CD14-positive monocyte (primary cell): ENCODE measurements around the gene CCDC122. TPM values are rescaled to one million over a fixed set of nuclear protein-coding genes. Genes with fewer than 3 reads are reported as not detected.

Experiments used
- DNase-seq, 3 donors: peaks; one replicate each; pipeline ENCODE4 v3.0.0-alpha.2; 2011 to 2022
- H2AFZ ChIP-seq: 2 replicates; pipeline ENCODE4 v1.6.0; 2012; ENCODE audit warnings: mild to moderate bottlenecking, low read depth, low read length, inconsistent platforms; ENCODE audit not compliant: insufficient read depth, poor library complexity, severe bottlenecking
- H3K27ac ChIP-seq, 2 donors: 1 replicate in 1 of 2; 2 replicates in 1 of 2; pipeline ENCODE4 v1.5.1; 2012 to 2013; ENCODE audit warnings: low read length in 2 of 2, control low read depth in 1 of 2, inconsistent platforms in 1 of 2, low read depth in 1 of 2, mild to moderate bottlenecking in 1 of 2
- H3K27me3 ChIP-seq, 2 donors: one replicate each; pipeline versions ENCODE4 v1.6.0 to v1.6.1; 2011 to 2013; ENCODE audit warnings: low read length in 2 of 2; ENCODE audit not compliant: control insufficient read depth in 2 of 2, insufficient read depth in 2 of 2
- H3K36me3 ChIP-seq, 2 donors: replicated peaks in 1 of 2; 1 replicate in 1 of 2; 2 replicates in 1 of 2; pipeline versions ENCODE4 v1.5.1 to v1.6.1; 2012 to 2013; ENCODE audit warnings: low read length in 2 of 2, control low read depth in 1 of 2, inconsistent platforms in 1 of 2, mild to moderate bottlenecking in 1 of 2; ENCODE audit not compliant: insufficient read depth in 2 of 2, control insufficient read depth in 1 of 2
- H3K4me1 ChIP-seq, 2 donors: 1 replicate in 1 of 2; 2 replicates in 1 of 2; pipeline versions ENCODE4 v1.5.1 to v1.6.1; 2012 to 2013; ENCODE audit warnings: low read length in 2 of 2, control low read depth in 1 of 2, inconsistent platforms in 1 of 2, mild to moderate bottlenecking in 1 of 2, moderate library complexity in 1 of 2; ENCODE audit not compliant: insufficient read depth in 2 of 2, control insufficient read depth in 1 of 2
- H3K4me2 ChIP-seq: replicated peaks from 2 replicates; pipeline ENCODE3; 2012; ENCODE audit warnings: low read length, moderate library complexity, mild to moderate bottlenecking; ENCODE audit not compliant: poor library complexity, severe bottlenecking; ENCODE audit errors: extremely low read depth
- H3K4me3 ChIP-seq, 3 experiments: fragments of 200-600 bp in 1 of 3; sonication (generic) in 1 of 3; replicated peaks in 1 of 3; 1 replicate in 2 of 3; 2 replicates in 1 of 3; pipeline ENCODE4 v1.5.1; 2011 to 2013; ENCODE audit warnings: low read length in 3 of 3, mild to moderate bottlenecking in 3 of 3, control low read depth in 2 of 3, low read depth in 2 of 3, inconsistent platforms in 1 of 3, moderate library complexity in 1 of 3
- H3K79me2 ChIP-seq: 2 replicates; pipeline ENCODE4 v1.6.0; 2012; ENCODE audit warnings: mild to moderate bottlenecking, control low read depth, inconsistent platforms, low read length, moderate library complexity; ENCODE audit not compliant: insufficient read depth
- H3K9ac ChIP-seq: 2 replicates; pipeline ENCODE4 v1.6.0; 2017; ENCODE audit warnings: low read length, mild to moderate bottlenecking; ENCODE audit not compliant: insufficient read depth, poor library complexity, severe bottlenecking
- H3K9me3 ChIP-seq, 2 donors: replicated peaks in 1 of 2; 1 replicate in 1 of 2; 2 replicates in 1 of 2; pipeline versions ENCODE4 v1.5.1 to v1.6.1; 2012 to 2013; ENCODE audit warnings: low read length in 2 of 2, control low read depth in 1 of 2; ENCODE audit not compliant: control insufficient read depth in 1 of 2, insufficient read depth in 1 of 2
- H4K20me1 ChIP-seq: 2 replicates; pipeline ENCODE4 v1.6.0; 2012; ENCODE audit warnings: mild to moderate bottlenecking, low read length, control low read depth, moderate library complexity; ENCODE audit not compliant: insufficient read depth
- H3K27ac Mint-ChIP-seq, 7 donors: one replicate each; pipeline ENCODE4 v1.8.0; 2020; ENCODE audit warnings: mild to moderate bottlenecking in 7 of 7, mixed read lengths in 7 of 7, moderate library complexity in 6 of 7, inconsistent platforms in 2 of 7
- H3K27me3 Mint-ChIP-seq, 3 donors: one replicate each; pipeline ENCODE4 v1.8.0; 2021 to 2022; ENCODE audit warnings: low read depth in 3 of 3, mild to moderate bottlenecking in 3 of 3, mixed read lengths in 3 of 3, moderate library complexity in 3 of 3, inconsistent platforms in 1 of 3
- H3K36me3 Mint-ChIP-seq, 2 donors: one replicate each; pipeline ENCODE4 v1.8.0; 2020; ENCODE audit warnings: mixed read lengths in 2 of 2, inconsistent platforms in 1 of 2, mild to moderate bottlenecking in 1 of 2
- H3K4me1 Mint-ChIP-seq: one replicate; pipeline ENCODE4 v1.8.0; 2020; ENCODE audit warnings: mild to moderate bottlenecking, mixed read lengths
- H3K4me3 Mint-ChIP-seq, 2 donors: one replicate each; pipeline ENCODE4 v1.8.0; 2020; ENCODE audit warnings: mild to moderate bottlenecking in 2 of 2, mixed read lengths in 2 of 2, moderate library complexity in 1 of 2
- H3K9me3 Mint-ChIP-seq, 7 donors: one replicate each; pipeline ENCODE4 v1.8.0; 2020 to 2022; ENCODE audit warnings: mixed read lengths in 7 of 7, mild to moderate bottlenecking in 6 of 7, moderate library complexity in 6 of 7, inconsistent platforms in 2 of 7
- CTCF ChIP-seq: fragments of 200-600 bp; IDR thresholded peaks from one replicate; pipeline ENCODE4 v1.8.0; 2022; ENCODE audit warnings: antibody characterized with exemption, mild to moderate bottlenecking
- WGBS: methylation state at CpG from one replicate; pipeline ENCODE4 v1.1.5; 2013; ENCODE audit warnings: missing lambda C conversion rate; ENCODE audit not compliant: insufficient coverage; 5-methylcytosine and 5-hydroxymethylcytosine counted together
- intact Hi-C, 2 donors: fragments of 100-400 bp; cut with micrococcal nuclease; formaldehyde crosslinking; loops; one replicate each; pipeline versions ENCODE4 v1.15.0 to v1.15.1; 2023
- polyA plus RNA-seq, 3 donors: library from polyadenylated mRNA; depleted of rRNA in 1 of 3; unstranded in 2 of 3; stranded (reverse) in 1 of 3; fragments of 300-500 nt in 2 of 3; fragments of >200 nt in 1 of 3; fragmentation: Illumina TruSeq in 2 of 3; gene quantifications; 1 replicate in 2 of 3; 2 replicates in 1 of 3; pipeline ENCODE4 v1.2.3, GENCODE V29; 2012 to 2021

CCDC122 gene
- polyA plus RNA-seq, 3 donors, result 0.16 to 8.0 (median 0.52) TPM

GRCh38 chr13:43797869-43798268 is 81.7 kb downstream of the CCDC122 start:
- Histone ChIP-seq H3K9me3 (no peaks in the 10 kb centered on the region), H4K20me1 (no peaks in the 10 kb centered on the region), H3K9ac (no peak overlapping the region), H3K36me3 (no peaks in the 10 kb centered on the region), H3K4me2 (no peak overlapping the region), H3K4me1 (no peaks in the 10 kb centered on the region), H3K27me3 (no peaks in the 10 kb centered on the region), H2AFZ (no peak overlapping the region), H3K4me3 (no peak overlapping the region), H3K79me2 (no peaks in the 10 kb centered on the region), H3K27ac (no peak overlapping the region)
- Mint-ChIP-seq H3K4me3 (no peak overlapping the region), H3K27me3 (peaks cover 0 to 5% (median 3%) of the 10 kb centered on the region in 3 donors), H3K4me1 (no peaks in the 10 kb centered on the region), H3K36me3 (no peaks in the 10 kb centered on the region), H3K27ac (no peak overlapping the region), H3K9me3 (no peaks in the 10 kb centered on the region)
- TF ChIP-seq CTCF, result no peak
- intact Hi-C loops, result no loop called here
- DNase-seq, result no peak
- WGBS, result 80% methylated on average over 1 of the region's 3 CpGs

GRCh38 chr13:43797159-43797558 is 82.4 kb downstream of the CCDC122 start:
- peaks cover 0 to 7% (median 3%) of the 10 kb centered on the region in 3 donors for H3K27me3 Mint-ChIP-seq
- Histone ChIP-seq H3K9ac (no peak overlapping the region), H3K27me3 (no peaks in the 10 kb centered on the region), H3K4me2 (no peak overlapping the region), H2AFZ (no peak overlapping the region), H4K20me1 (no peaks in the 10 kb centered on the region), H3K36me3 (no peaks in the 10 kb centered on the region), H3K9me3 (no peaks in the 10 kb centered on the region), H3K4me3 (no peak overlapping the region), H3K27ac (no peak overlapping the region), H3K4me1 (no peaks in the 10 kb centered on the region), H3K79me2 (no peaks in the 10 kb centered on the region)
- no peak for TF ChIP-seq CTCF
- no peak overlapping the region for H3K4me3 Mint-ChIP-seq
- H3K36me3 Mint-ChIP-seq, result no peaks in the 10 kb centered on the region
- WGBS, result no CpG with 5 or more reads among the region's 1 CpG
- intact Hi-C loops, result no loop called here
- no peak for DNase-seq
- H3K27ac Mint-ChIP-seq, result no peak overlapping the region
- no peaks in the 10 kb centered on the region for H3K4me1 Mint-ChIP-seq
- H3K9me3 Mint-ChIP-seq, result no peaks in the 10 kb centered on the region
